Calu3 (cell line): Measurements from ENCODE around the gene HSD17B12. TPM values are rescaled to one million over a fixed set of nuclear protein-coding genes. Genes with fewer than 3 reads are reported as not detected.

Experiments used
- BruUV-seq: library from RNA; stranded (reverse); fragments of 400-500 nt; replicated peaks from 2 replicates; lab custom pipeline; 2021; lab: Mats Ljungman, UMichigan
- CTCF ChIA-PET: fragments of 300-600 bp; sonication (Branson Sonifier 250); formaldehyde crosslinking; loops from one replicate; lab custom pipeline; 2022; ENCODE audit warnings: antibody characterized with exemption; lab: Charles Lee
- DNase-seq: peaks from one replicate; pipeline ENCODE4 v3.0.0; 2022
- H3K27ac Mint-ChIP-seq: one replicate; pipeline ENCODE4 v1.8.0; 2022; ENCODE audit warnings: mixed read lengths; ENCODE audit not compliant: unreplicated experiment
- H3K27me3 Mint-ChIP-seq: one replicate; pipeline ENCODE4 v1.8.0; 2022; ENCODE audit warnings: mixed read lengths; ENCODE audit not compliant: unreplicated experiment
- H3K36me3 Mint-ChIP-seq: one replicate; pipeline ENCODE4 v1.8.0; 2022; ENCODE audit warnings: mild to moderate bottlenecking, moderate library complexity, mixed read lengths; ENCODE audit not compliant: insufficient read depth, unreplicated experiment
- H3K4me1 Mint-ChIP-seq: one replicate; pipeline ENCODE4 v1.8.0; 2022; ENCODE audit warnings: mild to moderate bottlenecking, low read depth, mixed read lengths; ENCODE audit not compliant: unreplicated experiment
- H3K4me3 Mint-ChIP-seq: one replicate; pipeline ENCODE4 v1.8.0; 2022; ENCODE audit warnings: mild to moderate bottlenecking, low read depth, moderate library complexity, mixed read lengths; ENCODE audit not compliant: unreplicated experiment
- H3K9me3 Mint-ChIP-seq: one replicate; pipeline ENCODE4 v1.8.0; 2022; ENCODE audit warnings: low read depth, mixed read lengths; ENCODE audit not compliant: unreplicated experiment
- intact Hi-C: fragments of 100-400 bp; cut with micrococcal nuclease; formaldehyde crosslinking; loops from one replicate; pipeline ENCODE4 v1.10.0; 2022; ENCODE audit not compliant: unreplicated experiment
- total RNA-seq: library from RNA; stranded (reverse); gene quantifications from 2 replicates; pipeline ENCODE4 v1.2.3, GENCODE V29; 2022
- TF ChIP-seq, protein P1 (sequence below): fragments of 200-600 bp; IDR thresholded peaks from one replicate; pipeline ENCODE4 v1.8.0; 2022; ENCODE audit warnings: antibody characterized with exemption; ENCODE audit not compliant: unreplicated experiment

The HSD17B12 gene
- total RNA-seq, 1 experiment from 2014 or later = 114 TPM

- peaks cover 9% of the 10 kb centered on the region for H3K4me1 Mint-ChIP-seq
- TF ChIP-seq, protein P1, sequence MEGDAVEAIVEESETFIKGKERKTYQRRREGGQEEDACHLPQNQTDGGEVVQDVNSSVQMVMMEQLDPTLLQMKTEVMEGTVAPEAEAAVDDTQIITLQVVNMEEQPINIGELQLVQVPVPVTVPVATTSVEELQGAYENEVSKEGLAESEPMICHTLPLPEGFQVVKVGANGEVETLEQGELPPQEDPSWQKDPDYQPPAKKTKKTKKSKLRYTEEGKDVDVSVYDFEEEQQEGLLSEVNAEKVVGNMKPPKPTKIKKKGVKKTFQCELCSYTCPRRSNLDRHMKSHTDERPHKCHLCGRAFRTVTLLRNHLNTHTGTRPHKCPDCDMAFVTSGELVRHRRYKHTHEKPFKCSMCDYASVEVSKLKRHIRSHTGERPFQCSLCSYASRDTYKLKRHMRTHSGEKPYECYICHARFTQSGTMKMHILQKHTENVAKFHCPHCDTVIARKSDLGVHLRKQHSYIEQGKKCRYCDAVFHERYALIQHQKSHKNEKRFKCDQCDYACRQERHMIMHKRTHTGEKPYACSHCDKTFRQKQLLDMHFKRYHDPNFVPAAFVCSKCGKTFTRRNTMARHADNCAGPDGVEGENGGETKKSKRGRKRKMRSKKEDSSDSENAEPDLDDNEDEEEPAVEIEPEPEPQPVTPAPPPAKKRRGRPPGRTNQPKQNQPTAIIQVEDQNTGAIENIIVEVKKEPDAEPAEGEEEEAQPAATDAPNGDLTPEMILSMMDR = no peak
- BruUV-seq = no TSS peak
- H3K36me3 Mint-ChIP-seq = no peaks in the 10 kb centered on the region
- H3K27ac Mint-ChIP-seq = no peak overlapping the region
- no peak overlapping the region for H3K4me3 Mint-ChIP-seq
- no peak for DNase-seq
- H3K27me3 Mint-ChIP-seq = no peaks in the 10 kb centered on the region
- intact Hi-C loops = no loop called here
- CTCF ChIA-PET = no interaction called here
- no peaks in the 10 kb centered on the region for H3K9me3 Mint-ChIP-seq
These were observed 13.2 kb downstream of the HSD17B12 start for GRCh38 chr11:43693731-43694130.

GRCh38 chr11:43694477-43694876, 13.9 kb downstream of the HSD17B12 start:
- peaks cover 8% of the 10 kb centered on the region for H3K4me1 Mint-ChIP-seq
- no peaks in the 10 kb centered on the region for H3K27me3 Mint-ChIP-seq
- no peaks in the 10 kb centered on the region for H3K36me3 Mint-ChIP-seq
- no TSS peak for BruUV-seq
- CTCF ChIA-PET = no interaction called here
- no peaks in the 10 kb centered on the region for H3K9me3 Mint-ChIP-seq
- TF ChIP-seq, protein P1 = no peak
- no peak overlapping the region for H3K4me3 Mint-ChIP-seq
- intact Hi-C loops = no loop called here
- no peak for DNase-seq
- H3K27ac Mint-ChIP-seq = no peak overlapping the region

- CTCF ChIA-PET = no interaction called here
- Mint-ChIP-seq H3K27ac (no peak overlapping the region), H3K4me3 (no peak overlapping the region), H3K9me3 (peaks cover 5% of the 10 kb centered on the region), H3K4me1 (no peaks in the 10 kb centered on the region), H3K27me3 (no peaks in the 10 kb centered on the region), H3K36me3 (no peaks in the 10 kb centered on the region)
- TF ChIP-seq, protein P1 = no peak
- BruUV-seq = no TSS peak
- no peak for DNase-seq
- intact Hi-C loops = no loop called here
These were observed 17.1 kb downstream of the HSD17B12 start for GRCh38 chr11:43697679-43698078.

- TF ChIP-seq, protein P1 = no peak
These were observed 19.3 kb downstream of the HSD17B12 start for GRCh38 chr11:43699870-43700269.

More at GRCh38 chr11:43699870-43700269, 19.3 kb downstream of the HSD17B12 start:
- Mint-ChIP-seq H3K27ac (no peak overlapping the region), H3K4me1 (no peaks in the 10 kb centered on the region), H3K27me3 (no peaks in the 10 kb centered on the region), H3K36me3 (no peaks in the 10 kb centered on the region), H3K4me3 (no peak overlapping the region), H3K9me3 (peaks cover 7% of the 10 kb centered on the region)
- no TSS peak for BruUV-seq
- CTCF ChIA-PET = no interaction called here
- DNase-seq = no peak
- intact Hi-C loops = loop anchor here (10.0 kb wide), 1 partner anchor 195 kb away; no protein-coding TSS in a partner anchor
